COR-L47 (cell line): Measurements from ENCODE around the gene MAML2.

Experiments
- DNase-seq: peaks from one replicate; lab custom pipeline; 2025; lab: John Stamatoyannopoulos, UW

Gene MAML2

GRCh38 chr11:96067160-96067559 is 275.8 kb downstream of the MAML2 start:
- DNase-seq = no peak

- no peak for DNase-seq
These were observed 277.6 kb downstream of the MAML2 start for GRCh38 chr11:96065379-96065778.

- DNase-seq = no peak
These were observed 279.1 kb downstream of the MAML2 start for GRCh38 chr11:96063886-96064285.

GRCh38 chr11:96063053-96063452 is 279.9 kb downstream of the MAML2 start:
- no peak for DNase-seq

GRCh38 chr11:96062134-96062533 is 280.9 kb downstream of the MAML2 start:
- DNase-seq = no peak

- DNase-seq = no peak
These were observed 281.3 kb downstream of the MAML2 start for GRCh38 chr11:96061730-96062129.

- DNase-seq = no peak
These were observed 281.9 kb downstream of the MAML2 start for GRCh38 chr11:96061069-96061468.

- no peak for DNase-seq
These were observed 285.5 kb downstream of the MAML2 start for GRCh38 chr11:96057502-96057901.

GRCh38 chr11:96056576-96056975 is 286.4 kb downstream of the MAML2 start:
- DNase-seq = no peak

- no peak for DNase-seq
These were observed 287.1 kb downstream of the MAML2 start for GRCh38 chr11:96055706-96056387.

GRCh38 chr11:96054870-96055705 is 287.9 kb downstream of the MAML2 start:
- DNase-seq = peak; percentile 46

GRCh38 chr11:96052921-96053651 is 289.9 kb downstream of the MAML2 start:
- DNase-seq = no peak

- DNase-seq = no peak
These were observed 291.2 kb downstream of the MAML2 start for GRCh38 chr11:96051820-96052219.

- DNase-seq = no peak
These were observed 292.4 kb downstream of the MAML2 start for GRCh38 chr11:96050435-96051182.

- no peak for DNase-seq
These were observed 293.6 kb downstream of the MAML2 start for GRCh38 chr11:96049426-96049825.

GRCh38 chr11:96045622-96046456 is 297.2 kb downstream of the MAML2 start:
- DNase-seq = no peak

GRCh38 chr11:96044747-96045146 is 298.2 kb downstream of the MAML2 start:
- DNase-seq = no peak

- no peak for DNase-seq
These were observed 298.7 kb downstream of the MAML2 start for GRCh38 chr11:96044311-96044710.

- no peak for DNase-seq
These were observed 299.7 kb downstream of the MAML2 start for GRCh38 chr11:96043291-96043690.

GRCh38 chr11:96038046-96038445 is 304.9 kb downstream of the MAML2 start:
- DNase-seq = no peak

GRCh38 chr11:96037405-96037949 is 305.5 kb downstream of the MAML2 start:
- no peak for DNase-seq
